Calu3 (cell line): ENCODE results near the gene CCL2. TPM values are rescaled to one million over a fixed set of nuclear protein-coding genes. Genes with fewer than 3 reads are reported as not detected.

Experiments used
- BruUV-seq: library from RNA; stranded (reverse); fragments of 400-500 nt; replicated peaks from 2 replicates; lab custom pipeline; 2021; lab: Mats Ljungman, UMichigan
- CTCF ChIA-PET: fragments of 300-600 bp; sonication (Branson Sonifier 250); formaldehyde crosslinking; loops from one replicate; lab custom pipeline; 2022; ENCODE audit warnings: antibody characterized with exemption; lab: Charles Lee
- DNase-seq: peaks from one replicate; pipeline ENCODE4 v3.0.0; 2022
- H3K27ac Mint-ChIP-seq: one replicate; pipeline ENCODE4 v1.8.0; 2022; ENCODE audit warnings: mixed read lengths; ENCODE audit not compliant: unreplicated experiment
- H3K27me3 Mint-ChIP-seq: one replicate; pipeline ENCODE4 v1.8.0; 2022; ENCODE audit warnings: mixed read lengths; ENCODE audit not compliant: unreplicated experiment
- H3K36me3 Mint-ChIP-seq: one replicate; pipeline ENCODE4 v1.8.0; 2022; ENCODE audit warnings: mild to moderate bottlenecking, moderate library complexity, mixed read lengths; ENCODE audit not compliant: insufficient read depth, unreplicated experiment
- H3K4me1 Mint-ChIP-seq: one replicate; pipeline ENCODE4 v1.8.0; 2022; ENCODE audit warnings: mild to moderate bottlenecking, low read depth, mixed read lengths; ENCODE audit not compliant: unreplicated experiment
- H3K4me3 Mint-ChIP-seq: one replicate; pipeline ENCODE4 v1.8.0; 2022; ENCODE audit warnings: mild to moderate bottlenecking, low read depth, moderate library complexity, mixed read lengths; ENCODE audit not compliant: unreplicated experiment
- H3K9me3 Mint-ChIP-seq: one replicate; pipeline ENCODE4 v1.8.0; 2022; ENCODE audit warnings: low read depth, mixed read lengths; ENCODE audit not compliant: unreplicated experiment
- CTCF ChIP-seq: fragments of 200-600 bp; IDR thresholded peaks from one replicate; pipeline ENCODE4 v1.8.0; 2022; ENCODE audit warnings: antibody characterized with exemption; ENCODE audit not compliant: unreplicated experiment
- intact Hi-C: fragments of 100-400 bp; cut with micrococcal nuclease; formaldehyde crosslinking; loops from one replicate; pipeline ENCODE4 v1.10.0; 2022; ENCODE audit not compliant: unreplicated experiment
- total RNA-seq: library from RNA; stranded (reverse); gene quantifications from 2 replicates; pipeline ENCODE4 v1.2.3, GENCODE V29; 2022

CCL2 gene
- total RNA-seq, 1 experiment from 2014 or later = 6.0 TPM

DNA sequence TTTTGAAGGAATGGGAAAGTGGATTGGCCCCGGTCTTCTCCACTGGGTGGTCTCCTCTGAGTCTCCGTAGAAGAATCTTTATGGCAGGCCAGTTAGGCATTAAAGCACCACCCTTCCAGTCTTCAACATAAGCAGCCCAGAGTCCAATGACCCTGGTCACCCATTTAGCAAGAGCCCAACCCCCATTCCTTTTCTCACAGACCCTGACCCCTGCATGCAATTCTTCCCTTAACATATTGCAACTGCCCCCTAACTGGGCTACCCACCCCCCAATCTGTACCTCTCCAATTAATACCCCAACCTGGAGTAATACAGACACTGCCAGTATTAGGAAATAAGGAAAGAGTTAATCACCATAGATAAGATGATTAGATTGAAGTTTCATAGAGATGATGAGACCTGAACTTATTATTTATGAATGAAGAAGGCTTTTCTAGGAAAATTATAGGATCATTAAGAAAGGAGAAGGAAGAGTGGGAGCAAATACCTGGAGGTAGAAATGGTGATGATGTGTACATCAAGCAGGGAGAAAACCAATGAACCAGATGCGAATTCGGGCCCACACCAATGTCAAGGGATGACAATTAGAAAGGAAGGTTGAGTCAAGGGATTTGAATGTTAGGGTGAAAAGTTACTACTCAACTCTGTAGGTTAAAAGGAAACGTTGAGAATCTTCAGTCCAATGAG lies 2.4 kb downstream of the CCL2 start:
- Mint-ChIP-seq H3K36me3 (no peaks in the 10 kb centered on the region), H3K9me3 (no peaks in the 10 kb centered on the region), H3K27me3 (peaks cover 76% of the 10 kb centered on the region), H3K4me3 (no peak overlapping the region), H3K4me1 (peaks cover 10% of the 10 kb centered on the region), H3K27ac (no peak overlapping the region)
- DNase-seq = no peak
- no peak for TF ChIP-seq CTCF
- BruUV-seq = no TSS peak
- intact Hi-C loops = no loop called here
- CTCF ChIA-PET = no interaction called here

GRCh38 chr17:34257986-34258326 lies 2.9 kb downstream of the CCL2 start:
- no peak overlapping the region for H3K4me3 Mint-ChIP-seq
- peaks cover 10% of the 10 kb centered on the region for H3K4me1 Mint-ChIP-seq
- DNase-seq = no peak
- no peak for TF ChIP-seq CTCF
- CTCF ChIA-PET = no interaction called here
- no peaks in the 10 kb centered on the region for H3K36me3 Mint-ChIP-seq
- intact Hi-C loops = no loop called here
- BruUV-seq = no TSS peak
- H3K27me3 Mint-ChIP-seq = peaks cover 71% of the 10 kb centered on the region
- no peak overlapping the region for H3K27ac Mint-ChIP-seq
- H3K9me3 Mint-ChIP-seq = no peaks in the 10 kb centered on the region

DNA sequence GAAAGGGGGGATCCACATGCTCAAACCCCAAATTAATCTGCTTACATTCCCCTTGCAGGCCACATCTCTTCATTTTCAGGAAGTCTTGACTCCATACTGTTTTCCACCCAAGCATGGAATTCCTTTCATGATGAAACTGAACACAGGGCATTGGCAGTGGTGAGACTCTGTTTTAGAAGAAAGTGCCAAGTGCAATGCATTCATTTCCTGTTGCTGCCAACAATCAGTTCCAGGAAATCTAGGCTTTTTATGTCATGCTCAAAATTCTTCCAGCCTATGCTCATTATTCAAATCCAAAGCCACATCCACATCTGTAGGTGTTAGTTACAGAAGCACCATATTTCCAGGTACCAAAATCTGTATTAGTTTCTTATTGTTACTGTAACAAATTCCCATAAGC lies 4.1 kb downstream of the CCL2 start:
- DNase-seq = no peak
- peaks cover 59% of the 10 kb centered on the region for H3K27me3 Mint-ChIP-seq
- BruUV-seq = no TSS peak
- intact Hi-C loops = no loop called here
- no peaks in the 10 kb centered on the region for H3K9me3 Mint-ChIP-seq
- H3K27ac Mint-ChIP-seq = no peak overlapping the region
- peaks cover 10% of the 10 kb centered on the region for H3K4me1 Mint-ChIP-seq
- no peaks in the 10 kb centered on the region for H3K36me3 Mint-ChIP-seq
- CTCF ChIA-PET = no interaction called here
- TF ChIP-seq CTCF = no peak
- H3K4me3 Mint-ChIP-seq = no peak overlapping the region

GRCh38 chr17:34260861-34261260 lies 5.8 kb downstream of the CCL2 start:
- DNase-seq = no peak
- no peak overlapping the region for H3K4me3 Mint-ChIP-seq
- TF ChIP-seq CTCF = no peak
- H3K4me1 Mint-ChIP-seq = no peaks in the 10 kb centered on the region
- no TSS peak for BruUV-seq
- intact Hi-C loops = no loop called here
- CTCF ChIA-PET = no interaction called here
- peaks cover 44% of the 10 kb centered on the region for H3K27me3 Mint-ChIP-seq
- H3K9me3 Mint-ChIP-seq = no peaks in the 10 kb centered on the region
- H3K36me3 Mint-ChIP-seq = no peaks in the 10 kb centered on the region
- H3K27ac Mint-ChIP-seq = no peak overlapping the region
